A673 (cell line): ENCODE measurements around the gene UNC13D. TPM values are rescaled to one million over a fixed set of nuclear protein-coding genes. Genes with fewer than 3 reads are reported as not detected.
"Not testable (repeated sequence)": the region's sequence is repeated elsewhere in the genome, so short reads cannot be mapped to it uniquely, and the experiment has no call there.

Experiments used
- BruUV-seq: library from RNA; stranded (reverse); fragments of 400-500 nt; replicated peaks from 2 replicates; lab custom pipeline; 2021; lab: Mats Ljungman, UMichigan
- CTCF ChIA-PET: fragments of 300-600 bp; sonication (Branson Sonifier 250); formaldehyde crosslinking; loops from one replicate; lab custom pipeline; 2022; ENCODE audit warnings: antibody characterized with exemption; lab: Charles Lee
- POLR2A ChIA-PET: fragments of 300-600 bp; sonication (Branson Sonifier 250); formaldehyde crosslinking; loops from one replicate; lab custom pipeline; 2022; ENCODE audit warnings: antibody characterized with exemption; ENCODE audit not compliant: low non-redundant PET; lab: Charles Lee
- DNase-seq: peaks from one replicate; pipeline ENCODE4 v3.0.0-alpha.2; 2015; ENCODE audit warnings: low spot score
- H3K27ac ChIP-seq: fragments of 200-600 bp; sonication (generic); 2 replicates; pipeline ENCODE4 v1.5.1; 2016; ENCODE audit warnings: mixed run types, low read depth, mild to moderate bottlenecking, mixed read lengths, antibody characterized with exemption, low read length; ENCODE audit not compliant: poor library complexity, severe bottlenecking
- H3K27me3 ChIP-seq: fragments of 200-600 bp; sonication (generic); replicated peaks from 2 replicates; pipeline ENCODE4 v1.6.1; 2017; ENCODE audit warnings: mixed run types, low read depth, mild to moderate bottlenecking, mixed read lengths, antibody characterized with exemption, low read length; ENCODE audit not compliant: insufficient read depth, poor library complexity
- H3K36me3 ChIP-seq: fragments of 200-600 bp; sonication (generic); 2 replicates; pipeline ENCODE4 v1.6.1; 2016; ENCODE audit warnings: mixed run types, mild to moderate bottlenecking, mixed read lengths, antibody characterized with exemption, low read length; ENCODE audit not compliant: insufficient read depth, poor library complexity, severe bottlenecking
- H3K4me1 ChIP-seq: fragments of 200-600 bp; sonication (generic); 2 replicates; pipeline ENCODE4 v1.6.1; 2017; ENCODE audit warnings: mixed run types, mild to moderate bottlenecking, mixed read lengths, antibody characterized with exemption, low read length; ENCODE audit not compliant: insufficient read depth, poor library complexity, severe bottlenecking
- H3K4me3 ChIP-seq: fragments of 200-600 bp; sonication (generic); 2 replicates; pipeline ENCODE4 v1.5.1; 2016; ENCODE audit warnings: low read depth, mixed run types, mild to moderate bottlenecking, mixed read lengths, low read length; ENCODE audit not compliant: poor library complexity, severe bottlenecking
- H3K9me3 ChIP-seq: fragments of 200-600 bp; sonication (generic); 2 replicates; pipeline ENCODE4 v1.6.1; 2016; ENCODE audit warnings: mixed run types, low read depth, mild to moderate bottlenecking, mixed read lengths, antibody characterized with exemption, low read length; ENCODE audit not compliant: poor library complexity, severe bottlenecking
- CTCF ChIP-seq: fragments of 300-800, 200-600 bp; sonication (generic); conservative IDR thresholded peaks from 2 replicates; pipeline ENCODE4 v1.5.1; 2017; ENCODE audit warnings: low read depth, mild to moderate bottlenecking, antibody characterized with exemption, low read length, moderate library complexity, mixed read lengths
- EZH2 ChIP-seq: fragments of 200-600 bp; sonication (generic); IDR thresholded peaks from 2 replicates; pipeline ENCODE4 v1.6.1; 2017; ENCODE audit warnings: borderline replicate concordance, low read depth, mild to moderate bottlenecking, mixed read lengths, antibody characterized with exemption, low read length; ENCODE audit not compliant: poor library complexity, severe bottlenecking
- intact Hi-C: fragments of 100-400 bp; cut with micrococcal nuclease; formaldehyde crosslinking; loops from one replicate; pipeline ENCODE4 v1.10.0; 2022; ENCODE audit not compliant: unreplicated experiment
- total RNA-seq: library from RNA; stranded (reverse); gene quantifications from 2 replicates; pipeline ENCODE4 v1.2.3, GENCODE V29; 2021

UNC13D gene
- total RNA-seq, 1 experiment from 2014 or later = 0.37 TPM

- POLR2A ChIA-PET = no interaction called here
These were observed 25.3 kb upstream of the UNC13D start for GRCh38 chr17:75869282-75870141.

DNA sequence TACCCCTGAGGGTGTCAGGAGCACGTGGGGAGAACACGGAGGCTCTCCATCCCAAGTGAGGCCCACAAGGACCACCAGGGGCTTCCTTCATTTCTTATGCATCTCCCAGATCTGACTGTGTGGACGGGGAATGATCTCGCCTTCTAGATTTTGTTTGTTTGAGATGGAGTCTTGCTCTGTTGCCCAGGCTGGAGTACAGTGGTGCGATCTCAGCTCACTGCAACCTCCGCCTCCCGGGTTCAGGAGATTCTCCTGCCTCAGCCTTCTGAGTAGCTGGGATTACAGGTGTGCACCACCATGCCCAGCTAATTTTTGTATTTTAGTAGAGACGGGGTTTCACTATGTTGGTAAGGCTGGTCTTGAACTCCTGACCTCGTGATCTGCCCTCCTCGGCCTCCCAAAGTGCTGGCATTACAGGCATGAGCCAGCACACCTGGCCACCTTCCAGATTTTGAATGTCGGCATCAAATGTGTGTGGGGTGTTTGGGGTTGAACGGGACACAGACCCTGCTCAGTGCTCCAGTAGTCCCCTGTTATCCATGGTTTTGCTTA, 24.6 kb upstream of the UNC13D start:
- H3K4me3 ChIP-seq, DNase-seq, H3K27me3 ChIP-seq, H3K4me1 ChIP-seq, intact Hi-C loops, CTCF ChIA-PET, H3K27ac ChIP-seq, POLR2A ChIA-PET, H3K9me3 ChIP-seq, H3K36me3 ChIP-seq, BruUV-seq: not testable (repeated sequence)

More at GRCh38 chr17:75869282-75870141, 25.3 kb upstream of the UNC13D start:
- Histone ChIP-seq H3K4me1 (no peaks in the 10 kb centered on the region), H3K27me3 (no peaks in the 10 kb centered on the region), H3K4me3 (no peak overlapping the region), H3K36me3 (no peaks in the 10 kb centered on the region), H3K9me3 (no peaks in the 10 kb centered on the region), H3K27ac (no peak overlapping the region)
- no peak for DNase-seq
- TF ChIP-seq CTCF = no peak
- TF ChIP-seq EZH2 = no peak
- CTCF ChIA-PET = no interaction called here
- intact Hi-C loops = no loop called here
- BruUV-seq = no TSS peak

DNA sequence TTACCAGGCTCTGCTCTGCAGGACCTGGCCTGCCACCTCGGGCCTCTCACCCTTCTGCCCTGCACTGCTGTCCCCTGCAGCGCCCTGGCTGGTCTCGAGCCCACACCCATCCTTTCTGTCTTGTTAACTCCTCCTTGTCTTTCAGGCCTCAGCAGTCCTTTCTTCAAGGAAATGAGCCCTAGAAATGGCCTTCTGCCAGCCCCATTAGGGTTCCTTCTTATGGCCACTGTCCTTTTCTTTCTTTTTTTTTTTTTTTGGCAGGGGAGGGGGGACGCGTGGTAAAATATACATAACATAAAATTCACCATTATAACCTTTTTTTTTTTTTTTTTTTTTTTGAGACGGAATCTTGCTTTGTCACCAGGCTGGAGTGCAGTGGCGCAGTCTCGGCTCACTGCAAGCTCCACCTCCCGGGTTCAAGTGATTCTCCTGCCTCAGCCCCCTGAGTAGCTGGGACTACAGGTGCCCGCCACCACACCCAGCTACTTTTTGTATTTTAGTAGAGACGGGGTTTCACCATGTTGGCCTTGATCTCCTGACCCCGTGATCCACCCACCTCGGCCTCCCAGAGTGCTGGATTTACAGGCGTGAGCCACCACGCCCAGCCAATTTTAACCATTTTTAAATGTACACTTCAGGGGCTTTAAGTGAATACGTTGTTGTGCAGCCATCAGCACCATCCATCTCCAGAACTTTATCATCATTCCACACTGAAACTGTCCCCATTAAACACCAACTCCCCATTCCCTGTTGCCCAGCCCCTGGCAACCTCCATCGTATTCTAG, 21.4 kb upstream of the UNC13D start:
- H3K36me3 ChIP-seq, BruUV-seq, H3K4me3 ChIP-seq, intact Hi-C loops, H3K4me1 ChIP-seq, CTCF ChIA-PET, H3K27ac ChIP-seq, DNase-seq, POLR2A ChIA-PET, H3K9me3 ChIP-seq, H3K27me3 ChIP-seq: not testable (repeated sequence)

DNA sequence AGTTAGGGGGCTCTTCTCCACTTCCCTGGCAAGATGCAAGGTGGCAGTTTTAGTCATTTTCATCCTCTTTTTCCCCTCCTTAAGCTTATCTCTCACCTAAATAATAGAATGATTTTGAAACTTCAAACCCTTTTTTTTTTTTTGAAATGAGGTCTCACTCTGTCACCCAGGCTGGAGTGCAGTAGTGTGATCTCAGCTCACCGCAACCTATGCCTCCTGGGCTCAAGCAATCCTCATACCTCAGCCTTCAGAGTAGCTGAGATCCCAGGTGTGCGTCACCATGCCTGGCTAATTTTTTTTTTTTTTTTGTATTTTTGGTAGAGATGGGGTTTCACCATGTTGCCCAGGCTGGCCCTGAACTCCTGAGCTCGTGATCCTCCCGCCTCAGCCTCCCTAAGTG, 20.7 kb upstream of the UNC13D start:
- CTCF ChIA-PET, H3K9me3 ChIP-seq, H3K27ac ChIP-seq, intact Hi-C loops, H3K4me1 ChIP-seq, H3K36me3 ChIP-seq, H3K4me3 ChIP-seq, POLR2A ChIA-PET, H3K27me3 ChIP-seq, BruUV-seq, DNase-seq: not testable (repeated sequence)
